HTR-8/SVneo (cell line): ENCODE measurements around the gene FCRL2.
"Not testable (repeated sequence)": the region's sequence is repeated elsewhere in the genome, so short reads cannot be mapped to it uniquely, and the experiment has no call there.

Experiments
- DNase-seq: peaks from one replicate; pipeline ENCODE4 v3.0.0; 2011; ENCODE audit warnings: low spot score, mixed read lengths; ENCODE audit not compliant: insufficient read length
- FAIRE-seq: peaks from 2 replicates; lab custom pipeline; 2011; peaks lifted over from hg19 to GRCh38; lab: Jason Lieb, UNC

Gene FCRL2

GRCh38 chr1:157758018-157758417 is 18.9 kb downstream of the FCRL2 start:
- no peak for DNase-seq
- FAIRE-seq: no peak

GRCh38 chr1:157753611-157754010 is 23.3 kb downstream of the FCRL2 start:
- DNase-seq: no peak
- FAIRE-seq: no peak

- no peak for FAIRE-seq
These were observed 25.6 kb downstream of the FCRL2 start for GRCh38 chr1:157751283-157751682.

GRCh38 chr1:157748262-157748817 is 28.6 kb downstream of the FCRL2 start:
- no peak for FAIRE-seq
- DNase-seq: no peak

More at GRCh38 chr1:157751283-157751682, 25.6 kb downstream of the FCRL2 start:
- DNase-seq: no peak

- FAIRE-seq: no peak
- DNase-seq: no peak
These were observed 37.6 kb downstream of the FCRL2 start for GRCh38 chr1:157739229-157739901.

GRCh38 chr1:157735991-157736390 is 40.9 kb downstream of the FCRL2 start:
- not testable (repeated sequence) for FAIRE-seq, DNase-seq

- FAIRE-seq: no peak
- DNase-seq: no peak
These were observed 42.6 kb downstream of the FCRL2 start for GRCh38 chr1:157734321-157734720.

- FAIRE-seq (no peak), DNase-seq (no peak)
These were observed 44.2 kb downstream of the FCRL2 start for GRCh38 chr1:157732755-157733154.

- FAIRE-seq: no peak
- no peak for DNase-seq
These were observed 51.7 kb downstream of the FCRL2 start for GRCh38 chr1:157725221-157725577.

GRCh38 chr1:157724537-157725220 is 52.3 kb downstream of the FCRL2 start:
- FAIRE-seq (no peak), DNase-seq (no peak)

GRCh38 chr1:157723157-157723556 is 53.8 kb downstream of the FCRL2 start:
- FAIRE-seq: no peak
- DNase-seq: no peak

- FAIRE-seq: no peak
These were observed 54.9 kb downstream of the FCRL2 start for GRCh38 chr1:157721985-157722384.

GRCh38 chr1:157715736-157716135 is 61.2 kb downstream of the FCRL2 start:
- FAIRE-seq: no peak
- no peak for DNase-seq

More at GRCh38 chr1:157721985-157722384, 54.9 kb downstream of the FCRL2 start:
- DNase-seq: no peak

- FAIRE-seq: no peak
- no peak for DNase-seq
These were observed 65.1 kb downstream of the FCRL2 start for GRCh38 chr1:157711802-157712201.

- no peak for FAIRE-seq
- DNase-seq: no peak
These were observed 72.1 kb downstream of the FCRL2 start for GRCh38 chr1:157704878-157705277.

GRCh38 chr1:157703981-157704380 is 73.0 kb downstream of the FCRL2 start:
- no peak for DNase-seq
- no peak for FAIRE-seq

GRCh38 chr1:157702308-157702825 is 74.6 kb downstream of the FCRL2 start:
- no peak for FAIRE-seq

GRCh38 chr1:157700732-157701131 is 76.2 kb downstream of the FCRL2 start, which contains the start of gene FCRL3:
Gene FCRL3 (minus strand): TSS chr1:157700769. CDS start chr1:157700489, 280 bp downstream.
- FAIRE-seq (no peak), DNase-seq (no peak)

More at GRCh38 chr1:157702308-157702825, 74.6 kb downstream of the FCRL2 start:
- DNase-seq: no peak

GRCh38 chr1:157700305-157700704 is 76.6 kb downstream of the FCRL2 start:
- DNase-seq (no peak), FAIRE-seq (no peak)

GRCh38 chr1:157697781-157698569 is 79.0 kb downstream of the FCRL2 start:
- FAIRE-seq: no peak
- no peak for DNase-seq
